ENCODE measurements around the gene MYOCD. TPM values are rescaled to one million over a fixed set of nuclear protein-coding genes. Genes with fewer than 3 reads are reported as not detected.

MYOCD gene
- total RNA-seq, 1 donor from 2014 or later: not detected

- intact Hi-C loops (cut with micrococcal nuclease): no loop called here
These were observed 79.1 kb downstream of the MYOCD start for GRCh38 chr17:12744786-12745185.

GRCh38 chr17:12745486-12745885 lies 79.8 kb downstream of the MYOCD start:
- intact Hi-C loops (cut with micrococcal nuclease): no loop called here

DNA sequence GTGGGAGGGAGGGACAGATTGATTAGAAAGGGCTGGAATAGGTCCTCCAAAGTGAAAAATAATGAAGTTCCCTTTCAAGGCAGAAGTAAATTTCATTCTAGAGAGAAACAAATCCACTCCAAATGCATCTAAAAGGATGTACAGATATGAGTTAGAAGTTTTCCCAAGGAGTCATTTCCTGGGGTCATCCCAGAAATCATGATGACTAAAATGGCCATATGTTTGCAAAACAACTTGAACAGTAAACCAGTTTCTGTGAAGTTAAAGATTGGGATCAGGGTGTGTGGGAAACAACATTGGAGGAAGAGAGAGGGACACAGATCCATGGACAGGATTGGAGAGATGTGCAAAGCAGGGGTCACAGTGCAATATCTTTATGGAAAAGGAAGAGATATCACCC lies 91.1 kb downstream of the MYOCD start:
- intact Hi-C loops (cut with micrococcal nuclease): no loop called here

GRCh38 chr17:12759090-12759489 lies 93.4 kb downstream of the MYOCD start:
- intact Hi-C loops (cut with micrococcal nuclease): no loop called here

- intact Hi-C loops (cut with micrococcal nuclease): no loop called here
These were observed 99.9 kb downstream of the MYOCD start for GRCh38 chr17:12765548-12765947.

DNA sequence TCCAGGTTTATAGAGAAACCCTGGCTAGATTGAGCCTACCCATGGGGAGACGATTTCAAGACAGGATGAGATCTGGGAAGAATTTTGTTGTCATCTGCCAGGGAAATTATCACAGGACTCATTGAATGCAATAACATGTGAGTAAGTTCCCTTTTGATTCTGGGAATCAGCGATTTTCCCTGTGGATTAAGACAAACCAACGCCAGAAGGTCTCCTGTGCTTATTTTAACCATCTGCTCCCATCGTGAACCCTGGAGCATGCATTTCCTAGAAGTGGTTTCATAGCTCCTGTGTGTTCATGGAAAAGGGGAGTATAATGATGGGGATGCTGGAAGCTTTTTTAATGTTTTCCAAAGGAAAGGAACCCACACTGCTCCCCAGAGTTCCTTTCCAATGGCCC lies 102.6 kb downstream of the MYOCD start:
- intact Hi-C loops (cut with micrococcal nuclease): no loop called here

DNA sequence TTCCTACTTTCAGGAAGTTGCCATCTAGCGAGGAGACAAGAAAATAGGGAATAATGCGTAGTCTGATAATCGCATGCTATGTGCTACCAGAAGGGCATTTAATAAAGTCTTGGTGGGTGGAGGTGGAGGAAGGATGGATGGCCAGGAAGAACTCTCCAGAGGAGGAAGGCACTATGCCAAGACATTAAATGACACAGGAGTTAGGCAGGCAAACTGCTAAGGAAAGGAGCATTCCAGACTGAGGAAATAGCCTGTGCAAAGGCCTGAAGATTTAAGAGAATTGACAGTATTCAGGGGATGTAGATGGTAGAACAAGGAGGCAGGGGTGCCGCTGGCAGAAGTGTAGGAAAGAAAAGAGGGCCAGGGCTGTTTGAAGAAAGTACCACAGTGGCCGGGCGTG lies 104.3 kb downstream of the MYOCD start:
- intact Hi-C loops (cut with micrococcal nuclease): no loop called here

DNA sequence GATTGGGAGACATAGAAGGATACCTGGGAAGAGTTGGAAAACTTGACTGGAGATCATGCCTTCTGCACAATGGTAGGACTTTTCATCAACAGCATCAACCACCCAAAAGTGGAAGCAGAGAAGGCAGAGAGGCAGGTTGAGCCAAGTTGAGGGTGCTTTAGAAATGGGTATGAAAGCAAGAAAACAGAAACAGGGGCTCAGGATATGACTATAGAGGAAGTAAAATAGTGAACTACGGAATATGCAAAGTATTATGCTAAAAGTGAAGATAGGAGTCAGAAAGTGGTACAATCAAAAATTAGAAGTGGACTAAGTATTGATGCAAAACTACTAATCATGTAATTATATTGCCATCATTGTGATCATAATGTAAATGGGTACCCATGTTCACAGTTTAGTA lies 107.5 kb downstream of the MYOCD start:
- intact Hi-C loops (cut with micrococcal nuclease): no loop called here

GRCh38 chr17:12789075-12789480 lies 123.4 kb downstream of the MYOCD start:
- intact Hi-C loops (cut with micrococcal nuclease): no loop called here

GRCh38 chr17:12789481-12790248 lies 124.0 kb downstream of the MYOCD start, which contains the start of gene ARHGAP44:
TSS of gene ARHGAP44 (plus strand) at chr17:12789498. CDS start at chr17:12789839, 341 bp downstream.
- intact Hi-C loops (cut with micrococcal nuclease): no loop called here

DNA sequence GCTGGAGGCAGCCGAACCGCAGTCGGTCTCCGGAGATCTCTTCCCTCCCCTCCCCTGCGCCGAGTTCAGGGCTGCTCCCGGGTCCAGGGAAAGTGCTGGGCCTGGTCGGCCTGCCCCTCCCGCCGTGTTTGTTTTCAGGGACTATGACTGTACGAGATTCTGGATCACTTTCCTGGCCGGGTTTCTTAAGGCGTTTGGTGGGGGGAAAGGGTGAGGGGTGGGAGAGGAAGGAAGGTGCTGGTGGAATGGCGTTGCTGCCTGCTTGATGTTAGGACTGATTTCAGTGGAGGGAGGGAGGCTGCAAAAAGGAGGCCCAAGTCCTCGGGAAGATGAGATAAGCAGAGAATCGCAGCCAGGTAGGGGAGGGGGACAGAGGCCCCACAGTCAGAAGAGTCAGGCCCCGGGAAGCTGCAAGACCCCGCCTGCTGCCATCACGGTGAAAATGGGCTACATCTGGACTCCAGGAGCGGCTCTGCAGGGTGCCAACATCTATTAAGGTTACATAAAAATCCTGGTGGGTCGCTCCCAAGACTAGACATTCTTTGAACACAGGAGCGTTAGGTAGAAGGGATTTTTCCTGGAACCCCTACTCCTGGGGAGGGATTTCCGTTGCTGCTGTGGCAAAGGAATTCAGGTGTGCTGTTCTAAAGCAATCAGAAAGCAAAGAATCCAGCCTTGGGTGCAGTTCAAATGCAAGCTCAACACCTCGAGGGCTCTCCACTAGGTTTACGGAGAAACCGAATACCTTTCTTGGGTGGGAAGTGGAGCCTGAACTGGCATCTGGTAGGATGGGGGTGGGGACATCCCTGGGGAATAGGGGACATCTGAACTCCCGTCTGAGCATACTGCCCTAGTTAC lies 124.8 kb downstream of the MYOCD start:
- intact Hi-C loops (cut with micrococcal nuclease): no loop called here

- intact Hi-C loops (cut with micrococcal nuclease): no loop called here
These were observed 129.3 kb downstream of the MYOCD start for GRCh38 chr17:12794919-12795532.

- intact Hi-C loops (cut with micrococcal nuclease): no loop called here
These were observed 135.2 kb downstream of the MYOCD start for GRCh38 chr17:12800855-12801365.

- intact Hi-C loops (cut with micrococcal nuclease): no loop called here
These were observed 140.9 kb downstream of the MYOCD start for GRCh38 chr17:12806630-12807029.

GRCh38 chr17:12808723-12809122 lies 143.0 kb downstream of the MYOCD start:
- intact Hi-C loops (cut with micrococcal nuclease): no loop called here

DNA sequence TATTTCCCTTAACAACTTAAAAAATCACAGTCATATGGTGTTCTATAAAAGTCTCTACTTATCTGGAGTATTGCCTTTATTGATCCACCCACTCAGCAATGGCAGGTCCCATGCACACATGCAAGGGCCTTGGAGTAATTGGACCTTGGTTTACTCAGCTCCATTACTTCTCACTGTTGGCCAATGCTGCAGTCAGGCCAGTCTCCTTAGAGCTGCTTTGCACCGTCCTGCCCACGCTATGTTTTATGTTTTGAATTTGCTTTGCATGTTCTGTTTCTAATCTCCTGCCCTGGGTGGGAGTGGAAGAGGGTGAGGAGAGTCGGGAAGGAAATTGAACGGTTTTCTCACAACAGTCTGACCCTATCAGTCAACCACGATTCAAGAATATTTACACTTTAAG lies 147.2 kb downstream of the MYOCD start:
- intact Hi-C loops (cut with micrococcal nuclease): no loop called here

DNA sequence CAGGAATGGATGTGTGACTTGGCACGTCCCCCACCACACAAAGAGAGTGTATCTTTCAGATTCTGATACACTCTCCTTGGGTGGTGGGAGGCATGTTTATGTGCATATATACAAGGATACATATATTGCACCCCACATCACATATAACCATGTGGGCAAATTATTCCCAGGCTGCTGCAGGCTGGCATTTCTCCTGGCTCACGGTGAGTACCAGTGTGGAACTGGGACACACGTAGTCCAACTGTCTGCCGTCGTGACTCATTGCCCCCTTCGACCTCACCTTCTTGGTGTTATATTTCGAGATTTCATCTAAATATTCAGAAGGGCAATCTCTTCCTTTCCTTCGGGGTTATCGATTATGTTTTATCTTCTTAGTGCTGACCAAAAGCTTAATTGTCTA lies 148.0 kb downstream of the MYOCD start:
- intact Hi-C loops (cut with micrococcal nuclease): no loop called here

- intact Hi-C loops (cut with micrococcal nuclease): no loop called here
These were observed 149.0 kb downstream of the MYOCD start for GRCh38 chr17:12814718-12815117.

- intact Hi-C loops (cut with micrococcal nuclease): no loop called here
These were observed 150.0 kb downstream of the MYOCD start for GRCh38 chr17:12815642-12816141.
